SKM-1 treated with dmso at 0.1 percent for 144 hours (cell line): ENCODE results near the gene SCUBE3.

Experiments used
- DNase-seq: peaks from one replicate; lab custom pipeline; 2025; ENCODE audit not compliant: unreplicated experiment; lab: John Stamatoyannopoulos, UW

SCUBE3 gene

GRCh38 chr6:35181308-35181932, 32.3 kb upstream of the SCUBE3 start:
- DNase-seq, result no peak

DNA sequence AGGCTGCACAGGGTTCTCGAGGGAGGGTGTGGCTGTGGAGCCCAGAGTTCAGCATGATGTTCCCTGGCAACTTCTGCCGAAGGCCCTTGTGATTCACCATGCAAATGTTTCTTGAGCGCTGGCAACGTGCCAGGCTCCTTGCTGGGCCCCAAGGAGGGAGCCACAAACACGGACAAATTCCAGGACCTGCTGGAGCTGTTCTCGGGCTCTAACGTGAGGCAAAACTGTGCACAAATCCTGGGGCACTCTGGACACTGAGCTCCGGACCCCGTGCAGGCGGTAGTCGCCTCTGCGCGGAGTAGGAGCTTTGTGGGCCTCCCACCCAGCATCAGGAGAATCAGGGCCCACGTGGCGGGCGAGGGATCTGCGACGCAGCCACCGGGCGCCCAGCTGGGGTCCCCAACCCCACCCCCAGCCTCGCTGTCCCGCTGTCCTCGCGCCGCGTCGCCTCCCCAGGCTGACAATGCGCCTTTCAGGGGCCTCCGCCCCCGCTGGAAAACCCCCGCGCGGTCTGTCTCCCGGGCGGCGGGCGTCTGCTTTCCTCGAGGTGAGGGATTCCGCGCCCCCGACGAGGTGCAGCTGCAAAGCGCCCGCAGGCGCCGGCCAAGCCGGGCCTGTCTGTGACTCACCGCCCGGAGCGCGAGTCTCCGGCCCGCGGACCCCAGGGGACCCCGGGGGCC, 31.7 kb upstream of the SCUBE3 start:
- no peak for DNase-seq

GRCh38 chr6:35183281-35183680, 30.5 kb upstream of the SCUBE3 start:
- no peak for DNase-seq

GRCh38 chr6:35183935-35184334, 29.8 kb upstream of the SCUBE3 start:
- no peak for DNase-seq

DNA sequence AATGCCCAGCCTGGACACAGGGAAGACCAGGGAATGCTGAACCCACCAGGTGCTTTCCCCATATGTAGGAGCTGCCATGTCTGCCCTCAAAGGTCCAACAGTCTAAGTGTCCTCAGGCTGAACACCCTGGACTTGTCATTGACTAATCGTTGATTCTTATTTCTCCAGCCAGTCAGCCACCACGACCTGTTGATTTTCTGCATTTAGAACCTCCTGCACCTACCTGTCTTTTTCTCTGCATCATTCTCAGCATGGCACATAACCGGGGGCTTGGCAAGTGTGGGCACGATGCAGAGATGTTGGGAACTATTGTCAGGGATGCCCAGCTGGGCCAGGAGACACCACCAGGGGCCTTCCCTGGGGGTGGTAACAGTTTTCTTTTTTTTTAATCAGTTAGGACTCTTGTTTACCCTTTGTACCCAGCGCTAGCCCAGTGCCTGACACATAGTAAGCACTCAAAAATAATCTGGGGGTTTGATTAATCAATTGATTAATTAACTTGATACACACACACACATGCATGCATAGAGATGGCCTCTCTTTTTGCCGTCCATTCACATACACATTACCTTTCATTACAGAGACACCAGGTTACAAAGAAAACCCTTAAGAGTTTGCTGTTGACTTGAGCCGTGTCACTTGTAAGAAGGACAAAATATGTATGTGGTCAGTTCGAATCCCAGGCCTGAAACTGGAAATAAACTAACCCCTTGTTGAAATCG, 29.0 kb upstream of the SCUBE3 start:
- DNase-seq, result no peak

DNA sequence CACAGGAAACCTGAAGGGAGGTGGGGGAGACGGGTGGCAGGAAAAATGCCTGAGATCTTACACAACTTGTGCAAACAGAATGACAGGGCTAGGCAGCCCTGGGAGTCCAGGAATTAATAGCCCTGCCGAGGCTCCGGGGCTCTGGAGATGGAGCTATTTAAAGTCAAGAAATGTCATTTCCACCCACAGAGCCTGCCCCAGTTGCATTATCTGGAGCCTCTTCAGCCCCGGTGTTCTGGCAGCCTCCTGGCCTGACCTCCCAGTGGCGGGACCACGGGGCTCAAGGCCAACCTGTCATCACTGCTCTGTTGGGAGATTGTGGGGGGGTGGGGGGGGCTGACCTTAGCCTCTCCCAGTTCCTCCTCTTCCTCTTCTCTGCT, 28.5 kb upstream of the SCUBE3 start:
- DNase-seq, result no peak

DNA sequence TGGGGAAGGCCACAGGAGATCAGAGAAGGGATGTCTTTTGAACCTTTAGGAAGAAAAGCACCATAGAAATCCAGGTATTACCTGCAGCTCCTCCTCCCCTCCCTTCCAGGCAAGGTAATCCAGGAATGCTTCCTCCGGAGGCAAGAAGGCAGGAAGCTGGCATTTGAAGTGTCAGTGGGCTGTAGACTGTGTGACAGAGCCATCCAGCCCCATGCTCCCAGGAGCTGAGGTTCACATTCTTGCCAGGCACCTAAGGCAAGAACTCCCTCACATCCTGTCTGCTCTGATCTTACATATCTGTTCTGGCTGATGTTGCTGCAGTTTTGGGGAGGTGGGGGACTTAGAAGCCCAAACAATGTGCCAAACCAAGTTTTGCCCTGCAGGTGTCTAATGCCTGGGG, 27.8 kb upstream of the SCUBE3 start:
- DNase-seq, result no peak

DNA sequence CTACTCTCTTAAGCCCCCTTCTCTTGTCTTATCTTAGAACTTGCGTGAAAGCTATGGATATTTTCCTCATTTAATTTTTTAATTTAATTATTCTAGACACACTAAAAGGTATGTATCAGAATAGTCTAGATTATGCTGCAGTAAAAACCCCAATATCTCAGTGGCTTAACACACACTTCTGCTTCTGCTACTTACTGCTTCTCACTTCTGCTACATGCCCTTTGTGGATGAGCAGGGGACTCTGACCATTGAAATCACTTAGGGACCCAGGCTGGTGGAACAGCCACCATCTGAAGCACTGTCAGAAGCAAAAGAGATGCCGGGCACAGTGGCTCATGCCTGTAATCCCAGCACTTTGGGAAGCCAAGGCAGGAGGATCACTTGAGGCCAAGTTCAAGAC, 27.2 kb upstream of the SCUBE3 start:
- DNase-seq, result no peak

GRCh38 chr6:35188886-35189285, 24.9 kb upstream of the SCUBE3 start:
- no peak for DNase-seq

- no peak for DNase-seq
Measured at GRCh38 chr6:35190306-35190705, 23.4 kb upstream of the SCUBE3 start.

DNA sequence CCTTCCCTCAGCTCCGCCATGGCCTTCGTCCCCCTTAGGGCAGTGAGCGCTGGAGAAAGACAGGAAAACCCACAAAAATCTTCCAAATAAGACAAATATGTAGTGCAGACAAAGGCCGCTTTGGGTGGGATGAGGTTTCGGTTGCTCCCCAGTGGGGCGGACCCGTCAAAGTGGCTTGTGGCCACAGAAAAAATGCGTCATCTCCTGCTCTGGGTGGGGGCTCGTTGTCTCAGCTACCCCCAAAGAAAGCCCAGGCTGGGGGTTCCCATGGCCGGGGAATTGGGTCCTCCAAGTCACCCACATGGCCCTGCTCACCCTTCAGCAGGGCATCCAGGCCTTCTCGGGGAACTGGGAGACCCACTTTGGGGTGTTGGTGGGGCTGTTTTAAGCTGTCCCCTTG, 21.9 kb upstream of the SCUBE3 start:
- no peak for DNase-seq

GRCh38 chr6:35192301-35192860, 21.4 kb upstream of the SCUBE3 start:
- no peak for DNase-seq

- no peak for DNase-seq
Measured at GRCh38 chr6:35194390-35194789, 19.4 kb upstream of the SCUBE3 start.

- no peak for DNase-seq
Measured at GRCh38 chr6:35195120-35195780, 18.5 kb upstream of the SCUBE3 start.

DNA sequence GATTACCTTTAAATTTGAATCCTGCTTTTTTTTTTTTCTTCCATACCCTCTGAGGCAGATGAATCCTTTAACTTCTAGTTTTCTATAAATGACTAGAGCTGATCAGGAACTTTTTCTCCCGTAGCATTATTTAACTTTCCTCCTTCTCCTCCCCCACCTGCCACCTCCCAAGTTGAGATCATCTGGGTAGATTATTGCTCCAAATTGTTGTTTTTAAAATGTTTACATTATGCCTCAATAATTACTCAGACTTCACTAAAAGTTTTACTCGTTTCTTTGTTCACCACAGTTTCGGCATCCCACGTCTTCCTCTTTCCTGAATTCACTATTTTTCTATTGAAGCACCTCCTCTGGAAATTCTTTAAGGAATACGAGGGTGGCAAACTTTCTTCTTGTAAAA, 16.6 kb upstream of the SCUBE3 start:
- DNase-seq, result no peak

DNA sequence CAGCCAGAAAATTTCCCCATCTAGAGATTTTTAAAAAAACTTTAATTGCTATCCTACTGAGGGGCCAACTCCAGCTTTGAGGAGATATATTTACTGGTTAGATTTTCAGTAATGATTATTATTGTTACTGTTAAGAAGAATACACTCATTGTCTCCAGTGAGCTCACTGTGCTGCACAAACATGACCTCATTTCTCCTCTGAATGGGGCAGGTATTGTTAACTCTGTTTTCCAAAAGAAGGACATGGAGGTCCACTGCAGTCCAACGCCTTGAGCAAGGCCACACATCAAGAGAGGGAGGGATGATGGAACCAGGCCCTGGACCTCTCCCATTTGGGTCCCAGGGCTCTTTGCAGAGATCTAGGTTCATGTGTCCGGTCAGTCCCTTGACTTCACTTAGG, 13.9 kb upstream of the SCUBE3 start:
- DNase-seq, result no peak

DNA sequence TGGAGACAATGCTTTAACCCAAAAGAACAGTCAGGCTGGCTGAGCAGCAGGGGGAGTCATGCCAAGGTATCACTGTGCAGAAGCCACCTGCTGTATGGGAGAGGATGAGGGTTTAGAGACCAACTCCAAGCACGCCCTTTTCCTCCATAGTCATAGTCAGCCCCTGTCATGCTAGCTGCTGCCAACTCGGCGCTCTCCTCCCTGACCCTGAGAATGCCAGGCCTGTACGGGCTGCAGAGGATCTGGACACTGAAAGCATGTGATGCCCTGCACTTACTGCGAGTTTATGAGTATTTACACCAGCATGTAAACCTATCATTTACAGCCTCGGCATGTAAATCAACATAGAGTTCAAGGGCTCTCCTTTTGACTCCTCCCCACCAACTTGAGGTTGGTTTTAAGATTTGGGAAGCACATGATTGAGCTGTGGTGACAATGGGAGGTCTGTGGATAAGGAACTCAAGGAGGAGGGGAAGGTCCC, 11.7 kb upstream of the SCUBE3 start:
- DNase-seq, result no peak

DNA sequence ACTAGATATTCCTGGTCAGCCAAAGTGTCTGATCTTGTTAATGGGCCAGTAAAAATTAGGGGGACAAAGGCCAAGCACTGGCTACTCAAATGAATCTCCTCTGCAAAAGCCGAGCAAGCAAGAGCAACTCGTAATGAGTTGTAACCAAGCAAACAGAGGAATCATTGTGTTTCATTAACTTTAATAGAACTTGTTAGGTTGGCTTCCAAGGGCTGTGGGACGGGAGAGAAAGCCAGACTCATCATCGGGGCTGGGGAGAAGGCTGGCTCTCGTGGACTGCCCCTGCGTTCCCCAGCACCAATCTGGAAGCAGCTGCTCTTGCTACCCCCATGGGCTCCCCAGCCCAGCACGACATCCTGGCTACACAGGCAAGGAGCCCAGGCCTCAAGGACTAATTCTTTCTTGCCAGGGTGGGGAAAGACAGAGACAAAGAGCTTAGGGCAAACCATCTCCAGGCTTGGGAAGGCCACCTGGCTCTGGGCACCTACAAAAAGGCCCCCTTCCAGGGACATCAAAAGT, 10.5 kb upstream of the SCUBE3 start:
- no peak for DNase-seq

GRCh38 chr6:35203680-35204079, 10.1 kb upstream of the SCUBE3 start:
- DNase-seq, result no peak

DNA sequence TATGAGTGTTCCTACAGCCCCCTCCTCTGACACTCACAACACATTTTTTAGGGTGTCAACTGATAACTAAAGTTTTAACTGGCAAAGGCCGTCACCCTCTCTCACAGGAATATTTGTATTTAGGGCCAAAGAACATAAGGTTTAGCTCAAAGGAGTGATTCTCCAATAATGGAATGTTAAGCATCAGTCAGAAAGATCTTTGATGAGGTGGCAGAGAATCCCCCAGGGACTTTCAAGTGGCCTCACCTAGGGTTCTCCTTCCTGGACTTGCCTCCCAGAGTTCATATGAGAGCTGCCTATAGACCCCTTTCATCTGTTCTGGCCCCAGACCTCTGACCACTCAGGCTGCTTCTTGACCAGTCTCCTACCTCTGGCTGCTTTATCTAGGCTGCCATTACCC, 7.4 kb upstream of the SCUBE3 start:
- DNase-seq, result no peak

DNA sequence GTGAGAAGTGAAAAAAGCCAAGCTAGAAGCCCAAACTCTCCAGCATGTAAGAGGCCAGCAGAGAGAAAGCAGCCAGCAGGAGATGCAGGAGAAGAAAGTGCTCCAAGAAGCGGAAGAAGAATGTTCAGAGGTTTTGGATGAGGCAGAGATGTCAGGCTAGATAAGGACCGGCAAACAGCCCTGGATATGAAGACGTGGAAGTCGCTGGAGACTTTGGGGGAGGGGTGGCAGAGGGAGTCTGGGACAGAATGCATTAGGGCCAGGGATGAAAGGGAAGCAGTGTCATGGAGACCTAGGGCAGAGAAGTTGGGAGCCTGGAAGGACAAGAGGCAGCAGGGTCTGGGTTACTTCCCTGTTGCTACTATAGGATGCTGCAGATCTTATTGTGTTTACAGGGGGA, 5.3 kb upstream of the SCUBE3 start:
- DNase-seq, result no peak
